A673 (cell line): ENCODE measurements around the gene USP9X. TPM values are rescaled to one million over a fixed set of nuclear protein-coding genes. Genes with fewer than 3 reads are reported as not detected.
A peak's percentile ranks its signal among the peaks of the same experiment; 100 is the strongest.

Source experiments
- BruUV-seq: library from RNA; stranded (reverse); fragments of 400-500 nt; replicated peaks from 2 replicates; lab custom pipeline; 2021; lab: Mats Ljungman, UMichigan
- CTCF ChIA-PET: fragments of 300-600 bp; sonication (Branson Sonifier 250); formaldehyde crosslinking; loops from one replicate; lab custom pipeline; 2022; ENCODE audit warnings: antibody characterized with exemption; lab: Charles Lee
- POLR2A ChIA-PET: fragments of 300-600 bp; sonication (Branson Sonifier 250); formaldehyde crosslinking; loops from one replicate; lab custom pipeline; 2022; ENCODE audit warnings: antibody characterized with exemption; ENCODE audit not compliant: low non-redundant PET; lab: Charles Lee
- DNase-seq: peaks from one replicate; pipeline ENCODE4 v3.0.0-alpha.2; 2015; ENCODE audit warnings: low spot score
- H3K27ac ChIP-seq: fragments of 200-600 bp; sonication (generic); 2 replicates; pipeline ENCODE4 v1.5.1; 2016; ENCODE audit warnings: mixed run types, low read depth, mild to moderate bottlenecking, mixed read lengths, antibody characterized with exemption, low read length; ENCODE audit not compliant: poor library complexity, severe bottlenecking
- H3K27me3 ChIP-seq: fragments of 200-600 bp; sonication (generic); replicated peaks from 2 replicates; pipeline ENCODE4 v1.6.1; 2017; ENCODE audit warnings: mixed run types, low read depth, mild to moderate bottlenecking, mixed read lengths, antibody characterized with exemption, low read length; ENCODE audit not compliant: insufficient read depth, poor library complexity
- H3K36me3 ChIP-seq: fragments of 200-600 bp; sonication (generic); 2 replicates; pipeline ENCODE4 v1.6.1; 2016; ENCODE audit warnings: mixed run types, mild to moderate bottlenecking, mixed read lengths, antibody characterized with exemption, low read length; ENCODE audit not compliant: insufficient read depth, poor library complexity, severe bottlenecking
- H3K4me1 ChIP-seq: fragments of 200-600 bp; sonication (generic); 2 replicates; pipeline ENCODE4 v1.6.1; 2017; ENCODE audit warnings: mixed run types, mild to moderate bottlenecking, mixed read lengths, antibody characterized with exemption, low read length; ENCODE audit not compliant: insufficient read depth, poor library complexity, severe bottlenecking
- H3K4me3 ChIP-seq: fragments of 200-600 bp; sonication (generic); 2 replicates; pipeline ENCODE4 v1.5.1; 2016; ENCODE audit warnings: low read depth, mixed run types, mild to moderate bottlenecking, mixed read lengths, low read length; ENCODE audit not compliant: poor library complexity, severe bottlenecking
- H3K9me3 ChIP-seq: fragments of 200-600 bp; sonication (generic); 2 replicates; pipeline ENCODE4 v1.6.1; 2016; ENCODE audit warnings: mixed run types, low read depth, mild to moderate bottlenecking, mixed read lengths, antibody characterized with exemption, low read length; ENCODE audit not compliant: poor library complexity, severe bottlenecking
- EZH2 ChIP-seq: fragments of 200-600 bp; sonication (generic); IDR thresholded peaks from 2 replicates; pipeline ENCODE4 v1.6.1; 2017; ENCODE audit warnings: borderline replicate concordance, low read depth, mild to moderate bottlenecking, mixed read lengths, antibody characterized with exemption, low read length; ENCODE audit not compliant: poor library complexity, severe bottlenecking
- intact Hi-C: fragments of 100-400 bp; cut with micrococcal nuclease; formaldehyde crosslinking; loops from one replicate; pipeline ENCODE4 v1.10.0; 2022; ENCODE audit not compliant: unreplicated experiment
- total RNA-seq: library from RNA; stranded (reverse); gene quantifications from 2 replicates; pipeline ENCODE4 v1.2.3, GENCODE V29; 2021
- TF ChIP-seq, protein P1 (sequence below): fragments of 300-800, 200-600 bp; sonication (generic); conservative IDR thresholded peaks from 2 replicates; pipeline ENCODE4 v1.5.1; 2017; ENCODE audit warnings: low read depth, mild to moderate bottlenecking, antibody characterized with exemption, low read length, moderate library complexity, mixed read lengths

Gene USP9X
- total RNA-seq, 1 experiment from 2014 or later, result 70.6 TPM

DNA sequence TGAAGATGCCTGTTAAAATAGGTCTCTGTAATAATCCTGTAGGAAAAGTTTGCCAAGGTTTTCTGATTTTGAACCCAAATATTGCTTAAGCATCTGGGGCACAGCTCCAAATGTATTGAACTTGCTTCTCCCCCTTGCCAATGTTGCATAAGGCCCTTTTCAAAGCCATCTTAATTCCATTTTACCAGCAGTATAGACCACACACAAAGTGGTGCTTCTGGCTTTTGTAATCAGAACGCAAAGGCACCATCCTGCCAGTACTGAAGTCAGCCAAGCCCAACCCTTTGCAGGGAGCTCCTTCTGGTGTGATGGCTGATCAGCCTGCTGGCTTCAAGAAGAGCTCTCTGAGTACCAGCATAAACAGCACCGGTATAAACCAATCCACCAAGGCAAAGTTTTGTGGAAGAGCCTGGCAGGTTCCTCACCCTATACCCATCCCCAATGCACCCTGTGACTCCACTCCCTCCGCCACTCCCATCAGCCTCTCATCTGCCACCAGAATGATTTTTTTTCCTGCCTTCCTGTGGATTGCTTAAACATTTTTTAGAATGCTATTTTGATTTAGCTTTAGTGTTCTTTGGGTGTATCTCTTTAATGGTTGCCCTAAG is 39.2 kb upstream of the USP9X start:
- no TSS peak for BruUV-seq
- peak; percentile 32 for DNase-seq
- Histone ChIP-seq H3K9me3 (no peaks in the 10 kb centered on the region), H3K36me3 (no peaks in the 10 kb centered on the region), H3K27me3 (no peaks in the 10 kb centered on the region), H3K27ac (no peak overlapping the region), H3K4me1 (peaks cover 2% of the 10 kb centered on the region), H3K4me3 (no peak overlapping the region)
- TF ChIP-seq EZH2, result no peak
- TF ChIP-seq, protein P1, sequence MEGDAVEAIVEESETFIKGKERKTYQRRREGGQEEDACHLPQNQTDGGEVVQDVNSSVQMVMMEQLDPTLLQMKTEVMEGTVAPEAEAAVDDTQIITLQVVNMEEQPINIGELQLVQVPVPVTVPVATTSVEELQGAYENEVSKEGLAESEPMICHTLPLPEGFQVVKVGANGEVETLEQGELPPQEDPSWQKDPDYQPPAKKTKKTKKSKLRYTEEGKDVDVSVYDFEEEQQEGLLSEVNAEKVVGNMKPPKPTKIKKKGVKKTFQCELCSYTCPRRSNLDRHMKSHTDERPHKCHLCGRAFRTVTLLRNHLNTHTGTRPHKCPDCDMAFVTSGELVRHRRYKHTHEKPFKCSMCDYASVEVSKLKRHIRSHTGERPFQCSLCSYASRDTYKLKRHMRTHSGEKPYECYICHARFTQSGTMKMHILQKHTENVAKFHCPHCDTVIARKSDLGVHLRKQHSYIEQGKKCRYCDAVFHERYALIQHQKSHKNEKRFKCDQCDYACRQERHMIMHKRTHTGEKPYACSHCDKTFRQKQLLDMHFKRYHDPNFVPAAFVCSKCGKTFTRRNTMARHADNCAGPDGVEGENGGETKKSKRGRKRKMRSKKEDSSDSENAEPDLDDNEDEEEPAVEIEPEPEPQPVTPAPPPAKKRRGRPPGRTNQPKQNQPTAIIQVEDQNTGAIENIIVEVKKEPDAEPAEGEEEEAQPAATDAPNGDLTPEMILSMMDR, result no peak
- ChIA-PET CTCF (no interaction called here), POLR2A (no interaction called here)
- intact Hi-C loops, result no loop called here

DNA sequence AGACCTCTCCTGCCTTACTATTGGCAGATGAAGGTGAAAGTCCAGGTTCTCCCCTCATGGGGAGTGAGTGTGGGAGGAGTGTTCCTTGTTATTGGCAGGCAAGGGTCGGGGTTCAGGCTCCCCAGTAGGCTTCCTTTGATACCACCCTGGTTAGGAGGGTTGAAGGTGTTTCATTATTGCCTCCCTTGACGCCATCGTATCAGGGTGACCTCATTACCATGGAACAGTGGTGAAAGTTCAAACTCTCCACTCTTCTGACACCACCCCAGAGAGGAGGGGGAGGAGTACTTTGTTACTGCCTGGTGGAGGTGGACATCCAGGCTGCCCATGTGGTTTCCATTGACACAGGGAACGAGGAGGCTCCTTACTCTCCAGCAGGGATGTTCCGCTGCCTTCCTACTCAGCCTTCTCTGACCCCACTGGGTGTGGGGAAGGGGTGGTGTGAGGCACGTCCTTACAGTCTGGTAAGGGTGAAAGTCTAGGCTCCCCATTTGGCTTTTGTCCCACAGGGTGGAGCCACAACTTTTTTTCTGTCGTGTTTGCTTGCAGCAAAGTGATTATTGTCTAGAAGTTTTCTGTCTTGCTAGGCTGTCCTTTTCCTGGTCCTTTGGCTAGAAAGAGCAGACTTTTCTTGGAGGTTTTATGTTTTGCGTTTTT is 37.2 kb upstream of the USP9X start:
- Histone ChIP-seq H3K27me3 (no peaks in the 10 kb centered on the region), H3K27ac (no peak overlapping the region), H3K36me3 (no peaks in the 10 kb centered on the region), H3K9me3 (no peaks in the 10 kb centered on the region), H3K4me3 (no peak overlapping the region), H3K4me1 (peaks cover 2% of the 10 kb centered on the region)
- TF ChIP-seq EZH2, result no peak
- TF ChIP-seq, protein P1, result no peak
- BruUV-seq, result no TSS peak
- DNase-seq, result no peak
- CTCF ChIA-PET, result no interaction called here
- POLR2A ChIA-PET, result no interaction called here
- intact Hi-C loops, result no loop called here

DNA sequence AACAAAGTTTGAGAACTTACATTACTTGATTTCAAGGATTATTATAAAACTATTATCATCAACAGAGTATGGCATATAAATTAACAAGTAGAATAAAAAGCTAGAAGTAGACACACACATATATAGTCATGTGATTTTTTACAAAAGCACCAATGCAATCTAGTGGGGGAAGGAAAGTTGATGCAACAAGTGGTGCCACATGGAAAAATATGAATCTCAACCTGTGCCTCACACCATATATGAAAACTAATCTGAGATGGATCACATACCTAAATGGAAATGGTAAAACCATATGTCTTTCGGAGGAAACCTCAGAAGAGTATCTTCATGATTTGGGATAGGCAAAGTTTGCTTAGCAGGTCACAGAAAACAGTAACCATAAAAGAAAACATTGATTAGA is 34.9 kb upstream of the USP9X start:
- intact Hi-C loops, result no loop called here
- CTCF ChIA-PET, result no interaction called here
- Histone ChIP-seq H3K4me1 (no peaks in the 10 kb centered on the region), H3K36me3 (no peaks in the 10 kb centered on the region), H3K4me3 (no peak overlapping the region), H3K9me3 (no peaks in the 10 kb centered on the region), H3K27me3 (no peaks in the 10 kb centered on the region), H3K27ac (no peak overlapping the region)
- BruUV-seq, result no TSS peak
- no peak for TF ChIP-seq EZH2
- TF ChIP-seq, protein P1, result no peak
- POLR2A ChIA-PET, result no interaction called here
- DNase-seq, result no peak
